ENCODE results near the gene ISG15. TPM values are rescaled to one million over a fixed set of nuclear protein-coding genes. Genes with fewer than 3 reads are reported as not detected.

Gene ISG15
- total and polyA plus RNA-seq, 9 of the 15 experiments (the other 6 are each of a cell fraction or from before 2014, with no cell fraction given), result 0.40 to 58.3 (median 12.2) TPM

GRCh38 chr1:1033009-1033587 is 19.8 kb downstream of the ISG15 start (continued):
- TF ChIP-seq NFYB (IDR thresholded peaks at IDR 0.05; ENCODE audit: extremely low read depth, insufficient read length) (peak; percentile 48), FOSL1 (tag; conservative IDR thresholded peaks at IDR 0.05) (no peak), CTBP1 (IDR thresholded peaks at IDR 0.05; ENCODE audit: borderline replicate concordance) (peak; percentile 83; the same call in 1 of the 2 replicates), MYC (IDR thresholded peaks at IDR 0.05; ENCODE audit: low read depth, low read length) (peak; percentile 36; the same call in 1 of the 2 replicates), MYC (CRISPR knock-in tag; IDR thresholded peaks at IDR 0.05; ENCODE audit: borderline replicate concordance, low read depth) (no peak), HDAC3 (IDR thresholded peaks at IDR 0.05; ENCODE audit: borderline replicate concordance, partially characterized antibody) (no peak), SMAD4 (CRISPR knock-in tag; conservative IDR thresholded peaks at IDR 0.05) (peak; percentile 55; the same call in 1 of the 2 replicates), FOXJ3 (CRISPR knock-in tag; IDR thresholded peaks at IDR 0.05) (no peak), HINFP (tag; conservative IDR thresholded peaks at IDR 0.05; ENCODE audit: low read depth) (peak; percentile 36; the same call in 1 of the 2 replicates), KLF13 (tag; IDR thresholded peaks at IDR 0.05; ENCODE audit: borderline replicate concordance, low read depth) (0 out of 2 replicates have a peak, but pooled peaks have one; percentile 28), RB1 (IDR thresholded peaks at IDR 0.05; ENCODE audit: low read depth) (peak; percentile 68; the same call in 1 of the 2 replicates), NFXL1 (CRISPR knock-in tag; IDR thresholded peaks at IDR 0.05) (no peak), ZBTB40 (IDR thresholded peaks at IDR 0.05) (no peak), ZBTB40 (CRISPR knock-in tag; IDR thresholded peaks at IDR 0.05) (no peak)
